DOHH2 (cell line): ENCODE results near the gene ARHGAP24.

ENCODE experiments used
- H3F3A ChIP-seq: fragments of 200-600 bp; sonication (generic), shearing (Covaris generic); 2 replicates; pipeline ENCODE4 v1.6.0; 2016; ENCODE audit warnings: antibody characterized with exemption, mild to moderate bottlenecking; ENCODE audit not compliant: control insufficient read depth, insufficient read depth
- H3K27ac ChIP-seq: fragments of 200-600 bp; sonication (generic); 2 replicates; pipeline ENCODE4 v1.5.1; 2014; ENCODE audit warnings: low read depth, mild to moderate bottlenecking, low read length, moderate library complexity
- H3K27me3 ChIP-seq: fragments of 200-600 bp; sonication (generic); 2 replicates; pipeline ENCODE4 v1.6.1; 2014; ENCODE audit warnings: mild to moderate bottlenecking, low read length, mixed read lengths; ENCODE audit not compliant: control insufficient read depth
- H3K36me3 ChIP-seq: fragments of 200-600 bp; sonication (generic); 2 replicates; pipeline ENCODE4 v1.6.1; 2014; ENCODE audit warnings: mild to moderate bottlenecking, low read length, moderate library complexity, mixed read lengths; ENCODE audit not compliant: control insufficient read depth
- H3K4me1 ChIP-seq: fragments of 200-600 bp; sonication (generic); 2 replicates; pipeline ENCODE4 v1.6.1; 2014; ENCODE audit warnings: mild to moderate bottlenecking, low read length, mixed read lengths; ENCODE audit not compliant: control insufficient read depth
- H3K4me2 ChIP-seq: fragments of 200-600 bp; sonication (generic); 2 replicates; pipeline ENCODE4 v1.6.0; 2014; ENCODE audit warnings: mild to moderate bottlenecking, low read length, moderate library complexity
- H3K4me3 ChIP-seq: fragments of 200-600 bp; sonication (generic); 2 replicates; pipeline ENCODE4 v1.5.1; 2014; ENCODE audit warnings: mild to moderate bottlenecking, low read length, mixed read lengths
- H3K79me2 ChIP-seq: fragments of 200-600 bp; sonication (generic); 2 replicates; pipeline ENCODE4 v1.6.1; 2014; ENCODE audit warnings: mild to moderate bottlenecking, low read length, mixed read lengths; ENCODE audit not compliant: control insufficient read depth
- H3K9me2 ChIP-seq: fragments of 200-600 bp; sonication (generic); replicated peaks from 2 replicates; pipeline ENCODE4 v1.6.1; 2014; ENCODE audit warnings: mild to moderate bottlenecking, low read length, mixed read lengths; ENCODE audit not compliant: control insufficient read depth
- H3K9me3 ChIP-seq: fragments of 200-600 bp; sonication (generic); 2 replicates; pipeline ENCODE4 v1.6.1; 2014; ENCODE audit warnings: antibody characterized with exemption, low read length, mixed read lengths; ENCODE audit not compliant: control insufficient read depth, insufficient read depth
- H4K20me1 ChIP-seq: fragments of 200-600 bp; sonication (generic); 2 replicates; pipeline ENCODE4 v1.6.0; 2014; ENCODE audit warnings: low read depth, mild to moderate bottlenecking, antibody characterized with exemption, low read length, moderate library complexity; ENCODE audit not compliant: control insufficient read depth, insufficient read depth
- CTCF ChIP-seq: fragments of 200-600 bp; sonication (generic); IDR thresholded peaks from one replicate; pipeline ENCODE4 v1.5.1; 2014; ENCODE audit warnings: antibody characterized with exemption, mild to moderate bottlenecking, low read depth, low read length; ENCODE audit not compliant: poor library complexity, severe bottlenecking
- EZH2phosphoT487 ChIP-seq: fragments of 200-600 bp; sonication (generic); IDR thresholded peaks from 2 replicates; pipeline ENCODE4 v1.6.1; 2017; ENCODE audit warnings: borderline replicate concordance, mild to moderate bottlenecking, antibody characterized with exemption, low read length, moderate library complexity, mixed read lengths

The ARHGAP24 gene

DNA sequence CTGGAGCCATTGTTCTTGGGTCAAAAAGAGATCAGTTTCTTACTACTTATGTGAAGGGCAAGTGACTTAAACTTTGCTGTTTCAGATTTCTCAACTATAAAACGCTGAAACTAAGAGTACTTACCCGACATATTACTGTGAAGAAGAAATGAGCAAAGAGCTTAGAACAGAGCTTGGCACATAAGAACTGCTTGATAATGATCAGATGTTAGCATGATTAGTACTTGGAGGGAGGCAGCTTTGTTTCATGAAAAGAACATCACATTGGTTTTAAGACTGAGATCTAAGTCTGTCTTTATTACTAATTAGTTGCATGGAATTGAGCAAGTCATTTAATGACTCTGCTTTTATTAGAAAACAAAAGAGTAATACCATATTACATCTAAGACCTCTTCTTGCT lies 169.1 kb downstream of the ARHGAP24 start:
- Histone ChIP-seq H3K27me3 (no peaks in the 10 kb centered on the region), H3K4me1 (peaks cover 4% of the 10 kb centered on the region), H3K4me2 (no peak overlapping the region), H3K27ac (no peak overlapping the region), H3K9me2 (no peaks in the 10 kb centered on the region), H4K20me1 (no peaks in the 10 kb centered on the region), H3K9me3 (no peaks in the 10 kb centered on the region), H3K4me3 (no peak overlapping the region), H3K79me2 (no peaks in the 10 kb centered on the region), H3F3A (no peaks in the 10 kb centered on the region), H3K36me3 (no peaks in the 10 kb centered on the region)
- no peak for TF ChIP-seq EZH2phosphoT487
- no peak for TF ChIP-seq CTCF

DNA sequence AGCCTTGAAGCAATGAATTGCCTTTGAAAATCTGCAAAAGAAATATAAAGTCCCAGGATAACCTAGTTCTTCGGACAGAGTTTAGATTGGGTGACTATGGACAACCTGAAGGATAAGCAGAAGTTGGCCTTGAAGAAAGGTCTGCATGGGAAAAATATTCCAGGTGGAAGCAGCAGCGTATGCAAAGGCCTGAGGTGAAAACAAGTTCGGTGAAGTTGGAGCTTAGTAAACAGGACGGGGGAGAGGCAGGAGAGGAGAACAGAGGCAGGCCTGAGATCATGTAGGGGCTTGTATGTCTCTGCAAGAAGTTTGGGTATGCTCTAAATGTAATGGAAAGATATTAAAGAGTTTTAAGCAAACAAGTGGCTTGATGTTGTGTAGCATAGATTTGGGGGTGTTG lies 176.0 kb downstream of the ARHGAP24 start:
- H3F3A ChIP-seq = no peaks in the 10 kb centered on the region
- H3K27me3 ChIP-seq = no peaks in the 10 kb centered on the region
- no peak overlapping the region for H3K27ac ChIP-seq
- H3K9me2 ChIP-seq = no peaks in the 10 kb centered on the region; the same call in 1 of the 2 replicates
- no peaks in the 10 kb centered on the region for H3K79me2 ChIP-seq
- no peak overlapping the region for H3K4me2 ChIP-seq
- H3K4me3 ChIP-seq = no peak overlapping the region
- no peaks in the 10 kb centered on the region for H4K20me1 ChIP-seq
- no peaks in the 10 kb centered on the region for H3K36me3 ChIP-seq
- H3K9me3 ChIP-seq = no peaks in the 10 kb centered on the region
- no peaks in the 10 kb centered on the region for H3K4me1 ChIP-seq
- TF ChIP-seq EZH2phosphoT487 (no peak), CTCF (no peak)

DNA sequence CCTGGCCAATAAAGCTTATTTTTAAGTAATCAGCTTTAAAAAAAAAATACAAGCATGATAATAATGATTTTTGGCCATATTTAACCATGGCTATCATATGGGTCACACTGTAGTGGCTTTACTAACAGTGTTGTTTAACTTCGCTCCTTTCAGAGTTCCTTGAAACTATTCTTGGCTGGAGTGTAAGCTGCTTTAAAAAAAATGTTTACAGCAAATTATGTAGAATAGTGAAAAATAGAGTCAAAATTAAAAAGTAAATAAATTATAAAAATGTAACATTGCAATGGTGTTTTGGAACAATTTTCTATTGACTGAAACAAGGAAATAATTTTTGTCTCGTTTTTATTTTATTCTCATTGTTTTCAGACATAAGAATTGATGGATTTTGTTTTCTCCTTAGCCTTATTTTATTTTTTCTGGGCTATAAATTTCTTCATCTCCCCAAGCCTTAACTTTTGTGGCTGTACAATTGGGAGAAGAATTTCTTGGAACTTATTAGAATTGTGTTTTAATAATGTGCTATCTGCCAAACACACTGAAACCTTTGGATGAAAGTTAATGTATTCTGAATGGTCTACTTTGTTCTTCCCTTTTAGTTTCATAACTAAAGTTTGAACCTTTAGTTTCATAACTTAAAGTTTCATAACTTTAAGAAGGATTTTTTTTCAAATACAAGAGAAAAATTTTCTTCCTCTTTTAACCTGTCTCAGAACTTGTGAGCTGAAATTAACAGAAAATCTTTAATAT lies 182.0 kb downstream of the ARHGAP24 start:
- H3F3A ChIP-seq = peaks cover 15% of the 10 kb centered on the region
- no peaks in the 10 kb centered on the region for H4K20me1 ChIP-seq
- H3K36me3 ChIP-seq = no peaks in the 10 kb centered on the region
- no peak overlapping the region for H3K4me3 ChIP-seq
- no peaks in the 10 kb centered on the region for H3K79me2 ChIP-seq
- H3K9me2 ChIP-seq = no peaks in the 10 kb centered on the region; the same call in 1 of the 2 replicates
- H3K9me3 ChIP-seq = no peaks in the 10 kb centered on the region
- no peak for TF ChIP-seq EZH2phosphoT487
- TF ChIP-seq CTCF = no peak
- H3K27me3 ChIP-seq = no peaks in the 10 kb centered on the region
- no peak overlapping the region for H3K27ac ChIP-seq
- H3K4me2 ChIP-seq = no peak overlapping the region
- H3K4me1 ChIP-seq = peaks cover 33% of the 10 kb centered on the region
